K562 (cell line): ENCODE results near the gene SLC20A1.

ENCODE experiments used
- CEBPB ChIP-seq: fragments of 450-650 bp; IDR thresholded peaks from 2 replicates; pipeline ENCODE4 v1.6.1; 2016; ENCODE audit warnings: missing genetic modification characterization, missing compliant biosample characterization
- CHD2 ChIP-seq: IDR thresholded peaks from 2 replicates; pipeline ENCODE4 v1.6.1; 2011; ENCODE audit warnings: low read depth, low read length
- CTCF ChIP-seq, 3 experiments: IDR thresholded peaks in 2 of 3; conservative IDR thresholded peaks in 1 of 3; 2 replicates each; pipeline ENCODE4 v1.5.1; 2011 to 2012; ENCODE audit warnings: low read length in 3 of 3, mild to moderate bottlenecking in 3 of 3, control low read depth in 2 of 3, improper control_type of control experiment in 1 of 3, inconsistent platforms in 1 of 3, low read depth in 1 of 3, mixed read lengths in 1 of 3, moderate library complexity in 1 of 3; ENCODE audit not compliant: insufficient read depth in 2 of 3
- EZH2 ChIP-seq: IDR thresholded peaks from 2 replicates; pipeline ENCODE4 v1.6.1; 2012; ENCODE audit warnings: low read depth, mild to moderate bottlenecking, inconsistent platforms, low read length, borderline replicate concordance
- HDAC8 ChIP-seq: fragments of 450-650 bp; IDR thresholded peaks from 2 replicates; pipeline ENCODE4 v1.6.1; 2016; ENCODE audit warnings: mild to moderate bottlenecking, missing genetic modification characterization, moderate library complexity, missing compliant biosample characterization
- NR2C1 ChIP-seq, 2 experiments: fragments of 450-650 bp; IDR thresholded peaks; 2 replicates each; pipeline ENCODE4 v1.6.1; 2017; ENCODE audit warnings: mild to moderate bottlenecking in 2 of 2, antibody characterized with exemption in 1 of 2, inconsistent platforms in 1 of 2, missing compliant biosample characterization in 1 of 2, missing genetic modification characterization in 1 of 2
- NR3C1 ChIP-seq: sonication (generic); formaldehyde crosslinking; IDR thresholded peaks from 2 replicates; pipeline ENCODE4 v1.8.1; 2022; ENCODE audit warnings: missing genetic modification reagents
- NUFIP1 ChIP-seq: fragments of 450-650 bp; IDR thresholded peaks from 2 replicates; pipeline ENCODE4 v1.6.1; 2018; ENCODE audit not compliant: partially characterized antibody
- POLR2A ChIP-seq: fragments of 450-650 bp; conservative IDR thresholded peaks from 2 replicates; pipeline ENCODE4 v1.6.1; 2016
- POLR2AphosphoS5 ChIP-seq: IDR thresholded peaks from 2 replicates; pipeline ENCODE4 v1.6.1; 2011; ENCODE audit warnings: mild to moderate bottlenecking, low read depth, low read length, moderate library complexity; ENCODE audit not compliant: control insufficient read depth, insufficient read depth
- SP2 ChIP-seq: IDR thresholded peaks from 2 replicates; pipeline ENCODE4 v1.6.1; 2011; ENCODE audit warnings: mild to moderate bottlenecking, low read depth, low read length, moderate library complexity; ENCODE audit not compliant: poor library complexity, severe bottlenecking; ENCODE audit errors: extremely low read depth
- ZBTB40 ChIP-seq, 2 experiments: fragments of 450-650 bp in 1 of 2; sonication (generic) in 1 of 2; formaldehyde crosslinking in 1 of 2; IDR thresholded peaks; 2 replicates each; pipeline versions ENCODE4 v1.7.1 to v1.9.0; 2016 to 2022; ENCODE audit warnings: inconsistent platforms in 1 of 2, mild to moderate bottlenecking in 1 of 2, missing genetic modification reagents in 1 of 2
- ZNF174 ChIP-seq: fragments of 250-450 bp; sonication (Bioruptor Pico); IDR thresholded peaks from 2 replicates; pipeline ENCODE4 v1.4.0; 2020; ENCODE audit warnings: mild to moderate bottlenecking

- TF ChIP-seq SP2 (no peak), ZBTB40 (IDR thresholded peaks at IDR 0.05) (no peak), ZBTB40 (CRISPR knock-in tag; IDR thresholded peaks at IDR 0.05) (no peak), CTCF (IDR thresholded peaks at IDR 0.05 in 2 of 3, conservative IDR thresholded peaks at IDR 0.05 in 1 of 3; ENCODE audit: insufficient read depth in 2 of 3, low read depth in 1 of 3, low read length in 3 of 3) (no peak), EZH2 (no peak), NR2C1 (IDR thresholded peaks at IDR 0.05) (no peak), NR2C1 (tag; IDR thresholded peaks at IDR 0.05) (no peak), POLR2AphosphoS5 (no peak), ZNF174 (CRISPR knock-in tag) (no peak), NR3C1 (CRISPR knock-in tag) (no peak), CEBPB (no peak), NUFIP1 (no peak), POLR2A (no peak), CHD2 (no peak), HDAC8 (tag) (no peak)
These were observed 34.9 kb downstream of the SLC20A1 start for GRCh38 chr2:112680666-112681101.
